ENCODE measurements around the gene ACSS2.

The ACSS2 gene

GRCh38 chr20:34859826-34860545 lies 16.4 kb upstream of the ACSS2 start:
- Histone ChIP-seq H3K4me3 (ENCODE audit: low read depth, low read length) (no peak overlapping the region), H3K79me2 (ENCODE audit: control insufficient read depth, insufficient read depth, low read length, unreplicated experiment) (no peaks in the 10 kb centered on the region)

GRCh38 chr20:34861386-34862084 lies 14.9 kb upstream of the ACSS2 start:
- H3K4me1 ChIP-seq (ENCODE audit: control insufficient read depth, insufficient read depth, low read length, unreplicated experiment) = no peaks in the 10 kb centered on the region
- H2AFZ ChIP-seq (ENCODE audit: low read length, unreplicated experiment) = no peak overlapping the region
- no peaks in the 10 kb centered on the region for H3K79me2 ChIP-seq (ENCODE audit: control insufficient read depth, insufficient read depth, low read length, unreplicated experiment)
- H3K27me3 ChIP-seq (ENCODE audit: insufficient read depth, low read length) = no peaks in the 10 kb centered on the region
- H3K4me3 ChIP-seq (ENCODE audit: low read depth, low read length) = no peak overlapping the region
- no peak overlapping the region for H3K27ac ChIP-seq (ENCODE audit: low read depth, low read length)
- no peaks in the 10 kb centered on the region for H3K36me3 ChIP-seq (ENCODE audit: insufficient read depth, low read length)

More at GRCh38 chr20:34859826-34860545, 16.4 kb upstream of the ACSS2 start:
- no peak overlapping the region for H3K27ac ChIP-seq (ENCODE audit: low read depth, low read length)
- H3K4me1 ChIP-seq (ENCODE audit: control insufficient read depth, insufficient read depth, low read length, unreplicated experiment) = no peaks in the 10 kb centered on the region
- H3K36me3 ChIP-seq (ENCODE audit: insufficient read depth, low read length) = no peaks in the 10 kb centered on the region
- no peaks in the 10 kb centered on the region for H3K27me3 ChIP-seq (ENCODE audit: insufficient read depth, low read length)
- H2AFZ ChIP-seq (ENCODE audit: low read length, unreplicated experiment) = no peak overlapping the region

GRCh38 chr20:34862724-34863123 lies 13.7 kb upstream of the ACSS2 start:
- no peaks in the 10 kb centered on the region for H3K27me3 ChIP-seq (ENCODE audit: insufficient read depth, low read length)
- no peaks in the 10 kb centered on the region for H3K79me2 ChIP-seq (ENCODE audit: control insufficient read depth, insufficient read depth, low read length, unreplicated experiment)
- H2AFZ ChIP-seq (ENCODE audit: low read length, unreplicated experiment) = no peak overlapping the region
- H3K27ac ChIP-seq (ENCODE audit: low read depth, low read length) = no peak overlapping the region
- H3K36me3 ChIP-seq (ENCODE audit: insufficient read depth, low read length) = no peaks in the 10 kb centered on the region
- H3K4me1 ChIP-seq (ENCODE audit: control insufficient read depth, insufficient read depth, low read length, unreplicated experiment) = no peaks in the 10 kb centered on the region
- H3K4me3 ChIP-seq (ENCODE audit: low read depth, low read length) = no peak overlapping the region

GRCh38 chr20:34863421-34863965 lies 12.9 kb upstream of the ACSS2 start:
- Histone ChIP-seq H3K4me1 (ENCODE audit: control insufficient read depth, insufficient read depth, low read length, unreplicated experiment) (no peaks in the 10 kb centered on the region), H3K4me3 (ENCODE audit: low read depth, low read length) (no peak overlapping the region), H3K79me2 (ENCODE audit: control insufficient read depth, insufficient read depth, low read length, unreplicated experiment) (no peaks in the 10 kb centered on the region), H3K36me3 (ENCODE audit: insufficient read depth, low read length) (no peaks in the 10 kb centered on the region), H3K27ac (ENCODE audit: low read depth, low read length) (no peak overlapping the region), H3K27me3 (ENCODE audit: insufficient read depth, low read length) (no peaks in the 10 kb centered on the region), H2AFZ (ENCODE audit: low read length, unreplicated experiment) (no peak overlapping the region)

GRCh38 chr20:34864216-34864615 lies 12.2 kb upstream of the ACSS2 start:
- no peaks in the 10 kb centered on the region for H3K79me2 ChIP-seq (ENCODE audit: control insufficient read depth, insufficient read depth, low read length, unreplicated experiment)
- no peak overlapping the region for H3K4me3 ChIP-seq (ENCODE audit: low read depth, low read length)
- H3K27ac ChIP-seq (ENCODE audit: low read depth, low read length) = no peak overlapping the region
- no peak overlapping the region for H2AFZ ChIP-seq (ENCODE audit: low read length, unreplicated experiment)
- no peaks in the 10 kb centered on the region for H3K36me3 ChIP-seq (ENCODE audit: insufficient read depth, low read length)
- H3K27me3 ChIP-seq (ENCODE audit: insufficient read depth, low read length) = no peaks in the 10 kb centered on the region
- no peaks in the 10 kb centered on the region for H3K4me1 ChIP-seq (ENCODE audit: control insufficient read depth, insufficient read depth, low read length, unreplicated experiment)

GRCh38 chr20:34871320-34871926 lies 5.0 kb upstream of the ACSS2 start:
- Histone ChIP-seq H3K36me3 (ENCODE audit: insufficient read depth, low read length) (no peaks in the 10 kb centered on the region), H3K79me2 (ENCODE audit: control insufficient read depth, insufficient read depth, low read length, unreplicated experiment) (no peaks in the 10 kb centered on the region), H3K4me3 (ENCODE audit: low read depth, low read length) (peak overlapping the region; percentile 84), H3K27me3 (ENCODE audit: insufficient read depth, low read length) (no peaks in the 10 kb centered on the region), H3K4me1 (ENCODE audit: control insufficient read depth, insufficient read depth, low read length, unreplicated experiment) (peaks cover 19% of the 10 kb centered on the region), H3K27ac (ENCODE audit: low read depth, low read length) (no peak overlapping the region), H2AFZ (ENCODE audit: low read length, unreplicated experiment) (no peak overlapping the region)

GRCh38 chr20:34871966-34872621 lies 4.3 kb upstream of the ACSS2 start:
- peak overlapping the region; percentile 84 for H3K4me3 ChIP-seq (ENCODE audit: low read depth, low read length)
- peaks cover 19% of the 10 kb centered on the region for H3K4me1 ChIP-seq (ENCODE audit: control insufficient read depth, insufficient read depth, low read length, unreplicated experiment)
- peak overlapping the region; percentile 96 for H2AFZ ChIP-seq (ENCODE audit: low read length, unreplicated experiment)
- peaks cover 1% of the 10 kb centered on the region for H3K79me2 ChIP-seq (ENCODE audit: control insufficient read depth, insufficient read depth, low read length, unreplicated experiment)
- H3K27ac ChIP-seq (ENCODE audit: low read depth, low read length) = no peak overlapping the region
- no peaks in the 10 kb centered on the region for H3K36me3 ChIP-seq (ENCODE audit: insufficient read depth, low read length)
- H3K27me3 ChIP-seq (ENCODE audit: insufficient read depth, low read length) = no peaks in the 10 kb centered on the region

- no peaks in the 10 kb centered on the region for H3K36me3 ChIP-seq (ENCODE audit: insufficient read depth, low read length)
- no peak within 1 kb of the TSS for H3K27ac ChIP-seq (ENCODE audit: low read depth, low read length)
- H3K27me3 ChIP-seq (ENCODE audit: insufficient read depth, low read length) = no peaks in the 10 kb centered on the region
- H3K4me3 ChIP-seq (ENCODE audit: low read depth, low read length) = peak within 1 kb of the TSS; percentile 84
- H3K4me1 ChIP-seq (ENCODE audit: control insufficient read depth, insufficient read depth, low read length, unreplicated experiment) = peaks cover 19% of the 10 kb centered on the region
- H3K79me2 ChIP-seq (ENCODE audit: control insufficient read depth, insufficient read depth, low read length, unreplicated experiment) = peaks cover 2% of the 10 kb centered on the region
- peak within 1 kb of the TSS; percentile 96 for H2AFZ ChIP-seq (ENCODE audit: low read length, unreplicated experiment)
Measured at GRCh38 chr20:34872622-34873224, 3.7 kb upstream of the ACSS2 start, which contains the start of gene GGT7. Gene GGT7, minus strand, starts transcription at chr20:34872856. Its CDS starts 41 bp downstream, at chr20:34872815.

- peak overlapping the region; percentile 66 for H2AFZ ChIP-seq (ENCODE audit: low read length, unreplicated experiment)
- H3K4me3 ChIP-seq (ENCODE audit: low read depth, low read length) = peak overlapping the region; percentile 84
- no peaks in the 10 kb centered on the region for H3K36me3 ChIP-seq (ENCODE audit: insufficient read depth, low read length)
- H3K4me1 ChIP-seq (ENCODE audit: control insufficient read depth, insufficient read depth, low read length, unreplicated experiment) = peaks cover 19% of the 10 kb centered on the region
- H3K27me3 ChIP-seq (ENCODE audit: insufficient read depth, low read length) = no peaks in the 10 kb centered on the region
- peaks cover 2% of the 10 kb centered on the region for H3K79me2 ChIP-seq (ENCODE audit: control insufficient read depth, insufficient read depth, low read length, unreplicated experiment)
- H3K27ac ChIP-seq (ENCODE audit: low read depth, low read length) = no peak overlapping the region
Measured at GRCh38 chr20:34873583-34874093, 2.8 kb upstream of the ACSS2 start.
